GM18868 (cell line): Measurements from ENCODE around the gene CENPT.
A peak's percentile ranks its signal among the peaks of the same experiment; 100 is the strongest.
"Not testable (repeated sequence)": the region's sequence is repeated elsewhere in the genome, so short reads cannot be mapped to it uniquely, and the experiment has no call there.

ENCODE experiments used
- ATAC-seq: cut with Tn5 transposase; IDR thresholded peaks from one replicate; pipeline ENCODE4 v1.9.1; 2021; ENCODE audit warnings: mild to moderate bottlenecking, moderate library complexity; ENCODE audit not compliant: unreplicated experiment

CENPT gene

GRCh38 chr16:67874372-67874771 lies 26.9 kb upstream of the CENPT start:
- ATAC-seq = no peak

GRCh38 chr16:67873435-67874370 lies 26.2 kb upstream of the CENPT start:
- ATAC-seq = no peak

GRCh38 chr16:67872631-67873434 lies 25.3 kb upstream of the CENPT start, which contains the start of gene EDC4:
TSS of gene EDC4 (plus strand) at chr16:67873052. CDS start at chr16:67873262, 210 bp downstream.
- peak; percentile 77 for ATAC-seq

- ATAC-seq = no peak
Observed at GRCh38 chr16:67872131-67872630, 24.7 kb upstream of the CENPT start.

GRCh38 chr16:67871256-67871655 lies 23.8 kb upstream of the CENPT start:
- no peak for ATAC-seq

GRCh38 chr16:67869653-67870052 lies 22.2 kb upstream of the CENPT start:
- no peak for ATAC-seq

- ATAC-seq = no peak
Observed at GRCh38 chr16:67868290-67868689, 20.8 kb upstream of the CENPT start.

- no peak for ATAC-seq
Observed at GRCh38 chr16:67865318-67865717, 17.8 kb upstream of the CENPT start.

GRCh38 chr16:67864594-67864993 lies 17.1 kb upstream of the CENPT start:
- ATAC-seq = no peak

- ATAC-seq = not testable (repeated sequence)
Observed at GRCh38 chr16:67864044-67864443, 16.6 kb upstream of the CENPT start.

- ATAC-seq = no peak
Observed at GRCh38 chr16:67862623-67863583, 15.4 kb upstream of the CENPT start.

- ATAC-seq = no peak
Observed at GRCh38 chr16:67861877-67862276, 14.4 kb upstream of the CENPT start.

GRCh38 chr16:67860589-67861398 lies 13.3 kb upstream of the CENPT start:
- ATAC-seq = no peak

GRCh38 chr16:67858500-67858899 lies 11.0 kb upstream of the CENPT start:
- no peak for ATAC-seq

GRCh38 chr16:67857547-67858233 lies 10.2 kb upstream of the CENPT start:
- ATAC-seq = no peak

GRCh38 chr16:67856927-67857546 lies 9.5 kb upstream of the CENPT start:
- ATAC-seq = no peak

GRCh38 chr16:67855789-67856188 lies 8.3 kb upstream of the CENPT start:
- ATAC-seq = no peak

GRCh38 chr16:67853670-67854069 lies 6.2 kb upstream of the CENPT start:
- ATAC-seq = no peak

GRCh38 chr16:67848118-67848517 lies 625 bp upstream of the CENPT start:
- no peak for ATAC-seq
